ENCODE results near the gene TEKT4.
"Not testable (repeated sequence)": the region's sequence is repeated elsewhere in the genome, so short reads cannot be mapped to it uniquely, and the experiment has no call there.

Gene TEKT4

GRCh38 chr2:94875820-94876522 is 4.7 kb downstream of the TEKT4 start:
- no peak for DNase-seq (ENCODE audit: low read depth)

- no peak for DNase-seq (ENCODE audit: low read depth)
These were observed 5.3 kb downstream of the TEKT4 start for GRCh38 chr2:94876523-94876863.

- DNase-seq (ENCODE audit: low read depth), result no peak
These were observed 5.9 kb downstream of the TEKT4 start for GRCh38 chr2:94877129-94877528.

GRCh38 chr2:94878575-94878974 is 7.3 kb downstream of the TEKT4 start:
- not testable (repeated sequence) for DNase-seq (ENCODE audit: low read depth)

GRCh38 chr2:94879314-94879981 is 8.2 kb downstream of the TEKT4 start:
- no peak for DNase-seq (ENCODE audit: low read depth)

GRCh38 chr2:94879982-94880377 is 8.8 kb downstream of the TEKT4 start:
- DNase-seq (ENCODE audit: low read depth), result no peak

- DNase-seq (ENCODE audit: low read depth), result no peak
These were observed 9.3 kb downstream of the TEKT4 start for GRCh38 chr2:94880507-94880906.

- no peak for DNase-seq (ENCODE audit: low read depth)
These were observed 9.8 kb downstream of the TEKT4 start for GRCh38 chr2:94881070-94881469.

- no peak for DNase-seq (ENCODE audit: low read depth)
These were observed 19.0 kb downstream of the TEKT4 start for GRCh38 chr2:94890234-94890633.

GRCh38 chr2:94895273-94895672 is 24.0 kb downstream of the TEKT4 start:
- not testable (repeated sequence) for DNase-seq (ENCODE audit: low read depth)

GRCh38 chr2:94906976-94907375 is 35.7 kb downstream of the TEKT4 start:
- DNase-seq (ENCODE audit: low read depth), result not testable (repeated sequence)

GRCh38 chr2:94923196-94923595 is 52.0 kb downstream of the TEKT4 start:
- no peak for DNase-seq (ENCODE audit: low read depth)

GRCh38 chr2:94924999-94925398 is 53.8 kb downstream of the TEKT4 start:
- not testable (repeated sequence) for DNase-seq (ENCODE audit: low read depth)
